ENCODE measurements around the gene DZIP1. TPM values are rescaled to one million over a fixed set of nuclear protein-coding genes. Genes with fewer than 3 reads are reported as not detected.

The DZIP1 gene
- total RNA-seq, 1 experiment from 2014 or later: 0.17 TPM

GRCh38 chr13:95564091-95564490, 80.4 kb downstream of the DZIP1 start (continued):
- TF ChIP-seq ATF3 (IDR thresholded peaks at IDR 0.05) (no peak), POLR2A (IDR thresholded peaks at IDR 0.05; ENCODE audit: borderline replicate concordance, extremely low read depth, insufficient read depth, insufficient read length) (no peak)

GRCh38 chr13:95560387-95560786, 84.1 kb downstream of the DZIP1 start:
- Histone ChIP-seq H3K27ac (ENCODE audit: low read depth, low read length) (no peak overlapping the region), H3K4me1 (ENCODE audit: control insufficient read depth in 1 of 2, insufficient read depth in 2 of 2, low read length in 2 of 2) (no peaks in the 10 kb centered on the region), H3K9me2 (ENCODE audit: insufficient read depth) (no peaks in the 10 kb centered on the region), H3K9me3 (ENCODE audit: control insufficient read depth in 1 of 2, insufficient read depth in 1 of 2, low read depth in 1 of 2, low read length in 2 of 2) (no peaks in the 10 kb centered on the region), H3K79me2 (ENCODE audit: insufficient read depth, low read length) (no peaks in the 10 kb centered on the region), H3K36me3 (ENCODE audit: control insufficient read depth in 1 of 2, insufficient read depth in 2 of 2, low read length in 2 of 2) (no peaks in the 10 kb centered on the region), H3K27me3 (ENCODE audit: insufficient read depth, low read length) (0 out of 2 replicates have a peak, but pooled peaks cover 10% of the 10 kb centered on the region), H3K4me2 (ENCODE audit: low read length) (no peak overlapping the region), H4K20me1 (ENCODE audit: insufficient read depth) (no peaks in the 10 kb centered on the region), H3K9ac (ENCODE audit: low read length) (no peak overlapping the region), H3K4me3 (replicated peaks in 1 of 2; ENCODE audit: low read depth in 1 of 2, low read length in 2 of 2) (no peak overlapping the region), H2AFZ (ENCODE audit: low read depth, low read length, poor library complexity, severe bottlenecking) (no peak overlapping the region)
- no peak for TF ChIP-seq CEBPB (IDR thresholded peaks at IDR 0.05; ENCODE audit: low read depth)
- TF ChIP-seq ZFX (IDR thresholded peaks at IDR 0.05): no peak
- no peak for TF ChIP-seq ZNF274 (IDR thresholded peaks at IDR 0.05; ENCODE audit: low read depth, low read length)
- no peak for TF ChIP-seq MAX (IDR thresholded peaks at IDR 0.05)
- no peak for TF ChIP-seq SRF (IDR thresholded peaks at IDR 0.05; ENCODE audit: low read depth)
- TF ChIP-seq SIN3A (IDR thresholded peaks at IDR 0.05; ENCODE audit: low read depth): no peak
- no peak for TF ChIP-seq FOSL1 (IDR thresholded peaks at IDR 0.05; ENCODE audit: low read depth)
- TF ChIP-seq ZBTB33 (IDR thresholded peaks at IDR 0.05; ENCODE audit: extremely low read depth, insufficient replicate concordance, low read length): no peak
- no peak for TF ChIP-seq RAD21 (IDR thresholded peaks at IDR 0.05; ENCODE audit: low read depth)
- TF ChIP-seq EGR1 (IDR thresholded peaks at IDR 0.05; ENCODE audit: low read depth): no peak
- TF ChIP-seq TCF7L2 (IDR thresholded peaks at IDR 0.05; ENCODE audit: borderline replicate concordance, extremely low read depth, insufficient read depth, insufficient read length): no peak
- TF ChIP-seq POLR2AphosphoS5 (IDR thresholded peaks at IDR 0.05; ENCODE audit: low read depth, low read length): no peak
- TF ChIP-seq SP1 (IDR thresholded peaks at IDR 0.05; ENCODE audit: low read depth): no peak
- TF ChIP-seq JUND (IDR thresholded peaks at IDR 0.05): no peak
- TF ChIP-seq ATF3 (IDR thresholded peaks at IDR 0.05): no peak
- TF ChIP-seq REST (IDR thresholded peaks at IDR 0.05; ENCODE audit: low read depth): no peak
- TF ChIP-seq CTCF (IDR thresholded peaks at IDR 0.05 in 2 of 3, conservative IDR thresholded peaks at IDR 0.05 in 1 of 3; ENCODE audit: borderline replicate concordance in 1 of 3, insufficient read depth in 1 of 3, low read depth in 2 of 3, low read length in 2 of 3): no peak
- CTCF ChIA-PET: no interaction called here
- DNase-seq (ENCODE audit: low read depth, low spot score): no peak
- no TSS peak for BruUV-seq (replicated peaks)
- RAD21 ChIA-PET (ENCODE audit: low non-redundant PET in 1 of 2, low total read pairs in 2 of 2, uncharacterized antibody in 2 of 2, unreplicated experiment in 2 of 2): no interaction called here
- intact Hi-C loops (cut with micrococcal nuclease): no loop called here
- no peak for ATAC-seq
- POLR2A ChIA-PET: no interaction called here

All from HCT116 (cell line).